K562 (cell line): ENCODE data around the gene CD109. TPM values are rescaled to one million over a fixed set of nuclear protein-coding genes. Genes with fewer than 3 reads are reported as not detected.
"Not testable (repeated sequence)": the region's sequence is repeated elsewhere in the genome, so short reads cannot be mapped to it uniquely, and the experiment has no call there.

Experiments used
- ATAC-seq: fragments of 200-7000 bp; cut with Tn5 transposase; 3 replicates; pipeline ENCODE4 v1.9.1; 2020; ENCODE audit warnings: moderate library complexity
- BruUV-seq: library from RNA; stranded (reverse); fragments of 400-500 nt; replicated peaks from 2 replicates; lab custom pipeline; 2021; lab: Mats Ljungman, UMichigan
- CTCF ChIA-PET: fragments of 300-600 bp; formaldehyde crosslinking; extraction: SDS; loops from one replicate; lab custom pipeline; 2021; ENCODE audit warnings: low intra/inter-chr PET ratio; lab: Yijun Ruan, JAX
- POLR2A ChIA-PET: fragments of 300-600, 350-650 bp; sonication (Branson Sonifier 250); formaldehyde crosslinking; extraction: SDS; loops from one replicate; lab custom pipeline; 2021; ENCODE audit warnings: antibody characterized with exemption, inconsistent platforms; lab: Yijun Ruan, JAX
- DNase-seq, 4 experiments: peaks; one replicate each; pipeline versions ENCODE4 v3.0.0 to v3.0.0-alpha.2; 2011 to 2018; ENCODE audit warnings: low spot score in 3 of 4, mixed read lengths in 3 of 4; ENCODE audit errors: extremely low read depth in 1 of 4
- FAIRE-seq: peaks from 2 replicates; lab custom pipeline; 2011; peaks lifted over from hg19 to GRCh38; lab: Jason Lieb, UNC
- H2AFZ ChIP-seq: 2 replicates; pipeline ENCODE4 v1.6.0; 2011; ENCODE audit warnings: low read depth, low read length, control low read depth, inconsistent platforms
- H3K27ac ChIP-seq: fragments of 200-600 bp; 3 replicates; pipeline ENCODE4 v1.8.0; 2011; ENCODE audit warnings: low read depth, mild to moderate bottlenecking, control low read depth, inconsistent platforms, low read length, moderate library complexity, mixed read lengths; ENCODE audit errors: extremely low read depth
- H3K27me3 ChIP-seq, 2 experiments: fragments of 300-600 bp in 1 of 2; 2 replicates in 1 of 2; 3 replicates in 1 of 2; pipeline versions ENCODE4 v1.6.0 to v1.8.0; 2011; ENCODE audit warnings: inconsistent platforms in 2 of 2, low read length in 2 of 2, mild to moderate bottlenecking in 1 of 2, mixed read lengths in 1 of 2, moderate library complexity in 1 of 2; ENCODE audit not compliant: control insufficient read depth in 2 of 2, insufficient read depth in 2 of 2
- H3K36me3 ChIP-seq: fragments of 300-600 bp; 3 replicates; pipeline ENCODE4 v1.8.0; 2011; ENCODE audit warnings: mild to moderate bottlenecking, low read length, inconsistent platforms; ENCODE audit not compliant: control insufficient read depth, insufficient read depth
- H3K4me1 ChIP-seq, 2 experiments: fragments of 200-600 bp in 1 of 2; replicated peaks in 1 of 2; 2 replicates in 1 of 2; 3 replicates in 1 of 2; pipeline versions ENCODE4 v1.5.1 to v1.8.0; 2011; ENCODE audit warnings: inconsistent platforms in 2 of 2, low read length in 2 of 2, mild to moderate bottlenecking in 1 of 2, mixed read lengths in 1 of 2, moderate library complexity in 1 of 2; ENCODE audit not compliant: control insufficient read depth in 2 of 2, insufficient read depth in 2 of 2
- H3K4me2 ChIP-seq: 2 replicates; pipeline ENCODE4 v1.6.1; 2011; ENCODE audit warnings: low read length, control low read depth, inconsistent platforms, mixed read lengths; ENCODE audit not compliant: insufficient read depth
- H3K4me3 ChIP-seq: fragments of 200-600 bp; sonication (generic), shearing (Covaris generic); 2 replicates; pipeline ENCODE4 v1.5.1; 2016; ENCODE audit warnings: control low read depth, inconsistent platforms
- H3K79me2 ChIP-seq: fragments of 200-600 bp; 3 replicates; pipeline ENCODE4 v1.8.0; 2011; ENCODE audit warnings: low read length, inconsistent platforms; ENCODE audit not compliant: control insufficient read depth, insufficient read depth
- H3K9ac ChIP-seq, 2 experiments: 2 replicates each; pipeline versions ENCODE4 v1.6.0 to v1.6.1; 2011; ENCODE audit warnings: low read depth in 2 of 2, low read length in 2 of 2, control low read depth in 1 of 2, inconsistent platforms in 1 of 2, mild to moderate bottlenecking in 1 of 2, mixed read lengths in 1 of 2; ENCODE audit not compliant: insufficient read depth in 1 of 2
- H3K9me1 ChIP-seq: one replicate; pipeline ENCODE4 v1.6.0; 2011; ENCODE audit warnings: inconsistent platforms, mild to moderate bottlenecking, low read length, moderate library complexity; ENCODE audit not compliant: control insufficient read depth, insufficient read depth
- H3K9me3 ChIP-seq: replicated peaks from 2 replicates; pipeline ENCODE4 v1.5.1; 2011; ENCODE audit warnings: low read depth, low read length, inconsistent platforms; ENCODE audit not compliant: control insufficient read depth, insufficient read depth
- H4K20me1 ChIP-seq: replicated peaks from 2 replicates; pipeline ENCODE4 v1.6.1; 2011; ENCODE audit warnings: low read length, inconsistent platforms, mixed read lengths; ENCODE audit not compliant: control insufficient read depth, insufficient read depth
- DIDO1 ChIP-seq: fragments of 450-650 bp; IDR thresholded peaks from 2 replicates; pipeline ENCODE4 v1.6.1; 2016; ENCODE audit warnings: low read depth, missing biosample characterization, missing genetic modification characterization
- ETV6 ChIP-seq, 3 experiments: fragments of 150-350 bp in 1 of 3; sonication (generic) in 1 of 3; formaldehyde crosslinking in 1 of 3; IDR thresholded peaks; 2 replicates each; pipeline versions ENCODE4 v1.6.1 to v1.8.0; 2014 to 2022; ENCODE audit warnings: borderline replicate concordance in 2 of 3, low read depth in 2 of 3, antibody characterized with exemption in 1 of 3, low read length in 1 of 3, mild to moderate bottlenecking in 1 of 3, missing genetic modification reagents in 1 of 3
- GABPA ChIP-seq: fragments of 200-800 bp; sonication (Bioruptor generic); conservative IDR thresholded peaks from 2 replicates; pipeline ENCODE4 v1.6.1; 2016; ENCODE audit warnings: low read depth, missing genetic modification characterization, missing compliant biosample characterization
- HDAC3 ChIP-seq: fragments of 450-650 bp; IDR thresholded peaks from 2 replicates; pipeline ENCODE4 v1.6.1; 2018; ENCODE audit warnings: borderline replicate concordance, mild to moderate bottlenecking, moderate library complexity; ENCODE audit not compliant: partially characterized antibody
- PCBP1 ChIP-seq: fragments of 200-400 bp; formaldehyde crosslinking; IDR thresholded peaks from 2 replicates; pipeline ENCODE4 v1.6.1; 2018; ENCODE audit warnings: mild to moderate bottlenecking, low read depth, low read length; ENCODE audit not compliant: poor library complexity, severe bottlenecking
- ZBTB7A ChIP-seq: IDR thresholded peaks from 2 replicates; pipeline ENCODE4 v1.6.1; 2011; ENCODE audit warnings: low read depth, mild to moderate bottlenecking, low read length, moderate library complexity, borderline replicate concordance; ENCODE audit not compliant: control insufficient read depth
- WGBS: fragments of 100-300 bp; shearing (Covaris generic); methylation state at CpG from one replicate; pipeline ENCODE4 v1.1.6; 2016; ENCODE audit warnings: low coverage, mixed read lengths; ENCODE audit not compliant: insufficient coverage; ENCODE audit errors: missing lambda C conversion rate; 5-methylcytosine and 5-hydroxymethylcytosine counted together
- in situ Hi-C: fragments of 300-500 bp; cut with MboI; formaldehyde crosslinking; loops from 4 replicates; pipeline ENCODE4 v1.15.0; 2018; ENCODE audit warnings: inconsistent platforms, mixed read lengths
- intact Hi-C: fragments of 100-400 bp; cut with micrococcal nuclease; formaldehyde crosslinking; loops from 2 replicates; pipeline ENCODE4 v1.14.2; 2022
- polyA plus RNA-seq, 8 experiments: library from polyadenylated mRNA; depleted of rRNA in 4 of 8; stranded (reverse) in 5 of 8; unstranded in 3 of 8; fragments of >200 nt; fragmentation: Nextera tagmentation in 2 of 8; fragmentation: Illumina TruSeq in 1 of 8; extraction: Ambion mirVana in 2 of 8; extraction: Trizol in 1 of 8; gene quantifications; 2 replicates each; pipeline versions ENCODE4 v1.2.1 to v1.2.3, GENCODE V29; 2011 to 2014; ENCODE audit warnings: inconsistent platforms in 1 of 8, missing spikeins in 1 of 8
- total RNA-seq, 7 experiments: library from RNA; depleted of rRNA in 6 of 7; stranded (reverse); fragments of >200 nt in 6 of 7; fragmentation: Illumina TruSeq in 2 of 7; extraction: Trizol in 2 of 7; gene quantifications; 2 replicates each; pipeline versions ENCODE4 v1.2.1 to v1.2.3, GENCODE V29; 2011 to 2021; ENCODE audit warnings: low replicate concordance in 1 of 7

The CD109 gene
- total and polyA plus RNA-seq, 9 of the 15 experiments (the other 6 are each of a cell fraction or from before 2014, with no cell fraction given) = under 0.01 to 0.22 (median 0.11) TPM

DNA sequence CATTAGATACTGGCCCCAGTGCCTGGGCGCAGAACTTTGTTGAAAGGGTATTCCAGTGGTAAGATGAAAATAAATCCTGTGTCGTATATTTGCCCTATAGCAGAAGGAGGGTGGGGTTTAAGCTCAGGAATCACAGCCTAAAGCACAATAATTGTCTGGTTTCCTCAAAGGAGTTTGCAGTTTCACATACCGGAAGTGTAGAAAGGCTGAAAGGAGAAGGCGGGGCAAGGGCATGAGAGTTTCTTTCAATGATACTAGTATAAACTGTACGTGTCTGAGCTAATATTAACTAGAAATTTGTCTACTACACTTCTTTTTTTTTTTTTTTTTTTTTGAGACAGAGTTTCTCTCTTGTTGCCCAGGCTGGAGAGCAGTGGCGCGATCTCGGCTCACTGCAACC, 29.2 kb downstream of the CD109 start:
- POLR2A ChIA-PET, H3K27me3 ChIP-seq, H3K4me3 ChIP-seq, H3K27ac ChIP-seq, H4K20me1 ChIP-seq, H3K9ac ChIP-seq, H3K9me1 ChIP-seq, H2AFZ ChIP-seq, CTCF ChIA-PET, H3K4me2 ChIP-seq, H3K4me1 ChIP-seq, H3K79me2 ChIP-seq, BruUV-seq, intact Hi-C loops, DNase-seq, H3K36me3 ChIP-seq, H3K9me3 ChIP-seq: not testable (repeated sequence)
- FAIRE-seq = peak; percentile 29
- WGBS = 33% methylated on average over 4 of the region's 8 CpGs
- in situ Hi-C loops = loop anchor here (25.0 kb wide), 1 partner anchor 1812 kb away; no protein-coding TSS in a partner anchor
- TF ChIP-seq GABPA (tag) = peak; percentile 37; the same call in 1 of the 2 replicates
- ATAC-seq = peak; percentile 47; the same call in 2 of the 3 replicates

DNA sequence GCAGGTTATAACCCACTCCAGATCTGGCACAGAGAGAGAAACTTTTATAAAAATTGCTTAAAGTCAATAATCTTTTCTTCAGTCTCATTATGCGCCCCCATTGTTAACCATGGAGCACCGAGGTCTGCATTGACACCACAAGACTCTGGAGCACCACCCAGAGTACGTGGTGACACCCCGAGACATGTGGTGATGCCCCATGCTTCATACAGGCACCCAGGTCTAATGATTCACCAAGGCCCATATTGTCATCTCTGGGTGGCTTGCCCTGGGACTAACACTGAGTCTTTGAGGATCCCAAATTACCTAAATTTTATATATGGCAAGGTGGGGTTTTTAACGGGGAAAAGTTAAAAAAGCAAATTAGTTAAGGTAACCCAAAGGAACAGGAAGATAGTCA, 31.1 kb downstream of the CD109 start:
- CTCF ChIA-PET = no interaction called here
- WGBS = 11% methylated on average over 5 of the region's 5 CpGs

More for the DNA sequence above, 31.1 kb downstream of the CD109 start:
- no peak for ATAC-seq
- H3K9me1 ChIP-seq = no peaks in the 10 kb centered on the region
- H3K4me3 ChIP-seq = no peak overlapping the region
- H3K79me2 ChIP-seq = no peaks in the 10 kb centered on the region
- no peak for FAIRE-seq
- TF ChIP-seq DIDO1 (tag) = no peak
- TF ChIP-seq HDAC3 = no peak
- TF ChIP-seq ETV6 (IDR thresholded peaks at IDR 0.05; ENCODE audit: borderline replicate concordance in 1 of 2, low read depth in 2 of 2, low read length in 1 of 2) = no peak
- no peak for TF ChIP-seq ETV6 (CRISPR knock-in tag; IDR thresholded peaks at IDR 0.05; ENCODE audit: borderline replicate concordance)
- TF ChIP-seq ZBTB7A = no peak
- no peak for TF ChIP-seq PCBP1
- in situ Hi-C loops = loop anchor here (25.0 kb wide), 1 partner anchor 1810 kb away; no protein-coding TSS in a partner anchor
- no peak overlapping the region for H3K4me2 ChIP-seq
- H3K27me3 ChIP-seq = no peaks in the 10 kb centered on the region; a peak in 1 of 5 replicates
- no peaks in the 10 kb centered on the region for H3K36me3 ChIP-seq
- intact Hi-C loops = no loop called here
- no peak overlapping the region for H3K27ac ChIP-seq
- no peaks in the 10 kb centered on the region for H3K4me1 ChIP-seq
- no peaks in the 10 kb centered on the region for H4K20me1 ChIP-seq
- H2AFZ ChIP-seq = no peak overlapping the region
- no TSS peak for BruUV-seq
- H3K9me3 ChIP-seq = no peaks in the 10 kb centered on the region
- DNase-seq = no peak
- POLR2A ChIA-PET = no interaction called here
- no peak overlapping the region for H3K9ac ChIP-seq
